ENCODE data around the gene DAB2IP. TPM values are rescaled to one million over a fixed set of nuclear protein-coding genes. Genes with fewer than 3 reads are reported as not detected.

DAB2IP gene
- polyA plus RNA-seq, 1 donor from 2014 or later, result 17.3 TPM

DNA sequence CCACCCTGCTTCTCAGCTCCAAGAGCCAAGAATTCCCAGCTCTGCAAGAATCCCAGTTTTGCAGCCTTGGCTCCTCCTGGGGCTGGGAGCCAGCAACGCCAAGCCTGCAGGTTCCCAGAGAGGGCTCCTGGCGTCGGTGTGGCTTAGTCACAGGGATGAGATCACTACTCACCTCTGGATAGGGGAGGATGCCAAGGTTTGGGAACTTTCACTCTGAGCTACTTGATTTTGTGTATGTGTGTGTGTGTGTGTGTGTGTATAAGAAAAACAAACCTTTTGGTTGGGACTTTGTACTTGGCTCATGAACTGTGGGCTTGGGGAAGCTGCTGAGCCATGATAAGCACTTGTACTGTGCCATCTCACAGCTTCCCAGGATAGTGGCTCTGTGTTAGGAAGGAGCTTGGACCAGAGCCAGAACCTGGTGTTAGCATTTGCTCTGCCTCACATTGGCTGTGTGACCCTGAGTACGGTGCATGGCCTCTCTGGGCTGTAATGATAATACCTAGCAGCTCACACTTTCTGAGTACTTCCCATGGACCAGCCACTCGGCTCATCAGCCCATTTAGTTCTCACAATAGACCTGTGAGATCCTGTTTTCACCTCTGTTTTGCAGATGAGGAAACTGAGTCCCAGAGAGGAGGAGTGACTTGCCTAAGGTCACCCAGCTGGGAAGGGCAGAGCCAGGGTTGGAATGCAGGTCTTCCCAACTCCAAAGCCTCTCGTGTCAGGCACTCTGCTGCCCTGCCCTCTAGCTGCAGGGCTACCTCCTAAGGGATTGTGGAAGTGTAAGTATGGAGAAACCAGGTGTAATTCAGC, 41.4 kb upstream of the DAB2IP start:
- no peak overlapping the region for H3K27ac ChIP-seq (ENCODE audit: low read length)
- H3K4me2 ChIP-seq (ENCODE audit: low read length), result no peak overlapping the region
- no peaks in the 10 kb centered on the region for H3K36me3 ChIP-seq (ENCODE audit: insufficient read depth, low read length)
- H2AFZ ChIP-seq (ENCODE audit: low read depth, low read length), result no peak overlapping the region
- no peaks in the 10 kb centered on the region for H3F3A ChIP-seq (ENCODE audit: insufficient read depth, low read length, poor library complexity, severe bottlenecking)
- no peak overlapping the region for H3K4me3 ChIP-seq (ENCODE audit: low read length)
- H3K27me3 ChIP-seq (ENCODE audit: insufficient read depth, low read depth, low read length), result no peaks in the 10 kb centered on the region
- H3K79me2 ChIP-seq (replicated peaks; ENCODE audit: insufficient read depth, low read length), result no peaks in the 10 kb centered on the region
- no peaks in the 10 kb centered on the region for H3K9me3 ChIP-seq (ENCODE audit: low read length)
- H3K9ac ChIP-seq (ENCODE audit: low read length), result no peak overlapping the region
- no peaks in the 10 kb centered on the region for H3K9me2 ChIP-seq (ENCODE audit: insufficient read depth, low read length)
- TF ChIP-seq SMC3 (conservative IDR thresholded peaks at IDR 0.05; ENCODE audit: poor library complexity), result no peak
- no peak for TF ChIP-seq CTCF (IDR thresholded peaks at IDR 0.05; ENCODE audit: poor library complexity, severe bottlenecking)
- no peak for TF ChIP-seq MXI1 (conservative IDR thresholded peaks at IDR 0.05; ENCODE audit: poor library complexity, severe bottlenecking)
- TF ChIP-seq EP300 (conservative IDR thresholded peaks at IDR 0.05; ENCODE audit: poor library complexity, severe bottlenecking), result no peak
- TF ChIP-seq, protein P1, sequence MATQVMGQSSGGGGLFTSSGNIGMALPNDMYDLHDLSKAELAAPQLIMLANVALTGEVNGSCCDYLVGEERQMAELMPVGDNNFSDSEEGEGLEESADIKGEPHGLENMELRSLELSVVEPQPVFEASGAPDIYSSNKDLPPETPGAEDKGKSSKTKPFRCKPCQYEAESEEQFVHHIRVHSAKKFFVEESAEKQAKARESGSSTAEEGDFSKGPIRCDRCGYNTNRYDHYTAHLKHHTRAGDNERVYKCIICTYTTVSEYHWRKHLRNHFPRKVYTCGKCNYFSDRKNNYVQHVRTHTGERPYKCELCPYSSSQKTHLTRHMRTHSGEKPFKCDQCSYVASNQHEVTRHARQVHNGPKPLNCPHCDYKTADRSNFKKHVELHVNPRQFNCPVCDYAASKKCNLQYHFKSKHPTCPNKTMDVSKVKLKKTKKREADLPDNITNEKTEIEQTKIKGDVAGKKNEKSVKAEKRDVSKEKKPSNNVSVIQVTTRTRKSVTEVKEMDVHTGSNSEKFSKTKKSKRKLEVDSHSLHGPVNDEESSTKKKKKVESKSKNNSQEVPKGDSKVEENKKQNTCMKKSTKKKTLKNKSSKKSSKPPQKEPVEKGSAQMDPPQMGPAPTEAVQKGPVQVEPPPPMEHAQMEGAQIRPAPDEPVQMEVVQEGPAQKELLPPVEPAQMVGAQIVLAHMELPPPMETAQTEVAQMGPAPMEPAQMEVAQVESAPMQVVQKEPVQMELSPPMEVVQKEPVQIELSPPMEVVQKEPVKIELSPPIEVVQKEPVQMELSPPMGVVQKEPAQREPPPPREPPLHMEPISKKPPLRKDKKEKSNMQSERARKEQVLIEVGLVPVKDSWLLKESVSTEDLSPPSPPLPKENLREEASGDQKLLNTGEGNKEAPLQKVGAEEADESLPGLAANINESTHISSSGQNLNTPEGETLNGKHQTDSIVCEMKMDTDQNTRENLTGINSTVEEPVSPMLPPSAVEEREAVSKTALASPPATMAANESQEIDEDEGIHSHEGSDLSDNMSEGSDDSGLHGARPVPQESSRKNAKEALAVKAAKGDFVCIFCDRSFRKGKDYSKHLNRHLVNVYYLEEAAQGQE (IDR thresholded peaks at IDR 0.05; ENCODE audit: borderline replicate concordance), result no peak
- TF ChIP-seq TAF1 (IDR thresholded peaks at IDR 0.05; ENCODE audit: low read depth), result no peak
- no peak for TF ChIP-seq POLR2AphosphoS5 (IDR thresholded peaks at IDR 0.05)
- TF ChIP-seq RAD21 (conservative IDR thresholded peaks at IDR 0.05), result no peak
- TF ChIP-seq EZH2 (IDR thresholded peaks at IDR 0.05; ENCODE audit: borderline replicate concordance, insufficient read depth, low read length, poor library complexity, severe bottlenecking), result no peak
- no peaks in the 10 kb centered on the region for H4K20me1 ChIP-seq (ENCODE audit: insufficient read depth)

DNA sequence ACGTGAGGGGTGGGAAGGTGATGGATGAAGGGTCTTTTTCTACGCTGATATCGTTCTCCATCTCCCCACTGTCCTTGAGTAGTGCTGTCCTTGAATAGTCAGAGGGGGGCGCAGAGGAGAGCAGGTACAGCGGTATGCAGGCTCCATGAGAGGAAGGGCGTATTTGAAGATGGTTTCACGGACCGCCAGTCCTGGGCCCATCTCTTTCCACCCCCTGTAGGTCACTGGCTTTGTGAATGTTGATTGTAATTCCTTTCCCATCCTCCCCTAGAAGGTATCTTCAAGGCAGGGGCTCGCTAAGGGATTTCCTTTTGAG, 40.8 kb upstream of the DAB2IP start:
- Histone ChIP-seq H3K27me3 (ENCODE audit: insufficient read depth, low read depth, low read length) (no peaks in the 10 kb centered on the region), H2AFZ (ENCODE audit: low read depth, low read length) (no peak overlapping the region), H4K20me1 (ENCODE audit: insufficient read depth) (no peaks in the 10 kb centered on the region), H3K4me3 (ENCODE audit: low read length) (no peak overlapping the region), H3K79me2 (replicated peaks; ENCODE audit: insufficient read depth, low read length) (no peaks in the 10 kb centered on the region), H3K9me2 (ENCODE audit: insufficient read depth, low read length) (no peaks in the 10 kb centered on the region), H3F3A (ENCODE audit: insufficient read depth, low read length, poor library complexity, severe bottlenecking) (no peaks in the 10 kb centered on the region), H3K36me3 (ENCODE audit: insufficient read depth, low read length) (no peaks in the 10 kb centered on the region), H3K4me2 (ENCODE audit: low read length) (no peak overlapping the region), H3K9me3 (ENCODE audit: low read length) (no peaks in the 10 kb centered on the region), H3K9ac (ENCODE audit: low read length) (no peak overlapping the region), H3K27ac (ENCODE audit: low read length) (no peak overlapping the region)
- TF ChIP-seq TAF1 (IDR thresholded peaks at IDR 0.05; ENCODE audit: low read depth) (no peak), SMC3 (conservative IDR thresholded peaks at IDR 0.05; ENCODE audit: poor library complexity) (no peak), EZH2 (IDR thresholded peaks at IDR 0.05; ENCODE audit: borderline replicate concordance, insufficient read depth, low read length, poor library complexity, severe bottlenecking) (no peak), EP300 (conservative IDR thresholded peaks at IDR 0.05; ENCODE audit: poor library complexity, severe bottlenecking) (no peak), MXI1 (conservative IDR thresholded peaks at IDR 0.05; ENCODE audit: poor library complexity, severe bottlenecking) (no peak), RAD21 (conservative IDR thresholded peaks at IDR 0.05) (no peak), POLR2AphosphoS5 (IDR thresholded peaks at IDR 0.05) (no peak), CTCF (IDR thresholded peaks at IDR 0.05; ENCODE audit: poor library complexity, severe bottlenecking) (no peak)
- TF ChIP-seq, protein P1 (IDR thresholded peaks at IDR 0.05; ENCODE audit: borderline replicate concordance), result no peak

Measured in neural cell (in vitro differentiated cells).